ENCODE data around the gene AMPD2. TPM values are rescaled to one million over a fixed set of nuclear protein-coding genes. Genes with fewer than 3 reads are reported as not detected.
"Not testable (repeated sequence)": the region's sequence is repeated elsewhere in the genome, so short reads cannot be mapped to it uniquely, and the experiment has no call there.

AMPD2 gene
- polyA plus RNA-seq, 10 donors = 26.0 to 41.4 (median 34.1) TPM

- DNase-seq = no peak
Measured at GRCh38 chr1:109671067-109671466, 51.4 kb downstream of the AMPD2 start.

GRCh38 chr1:109673861-109674260 lies 54.2 kb downstream of the AMPD2 start:
- DNase-seq = not testable (repeated sequence)

GRCh38 chr1:109676683-109677381 lies 57.2 kb downstream of the AMPD2 start:
- DNase-seq = not testable (repeated sequence)

- no peak for DNase-seq
Measured at GRCh38 chr1:109677459-109677858, 57.8 kb downstream of the AMPD2 start.

GRCh38 chr1:109678637-109679036 lies 59.0 kb downstream of the AMPD2 start:
- not testable (repeated sequence) for DNase-seq

Other genes with a start within 250 kb of the AMPD2 start
- gene SORT1, start 221.9 kb upstream of the AMPD2 start, polyA plus RNA-seq (ENCODE audit: insufficient read length in 10 of 10) = 10 to 100 TPM; 21.9 to 45.5 (median 25.6) TPM
- 10 to 100 TPM; 61.8 to 90.0 (median 69.1) TPM for gene PSMA5, start 193.4 kb upstream of the AMPD2 start, polyA plus RNA-seq (ENCODE audit: insufficient read length in 10 of 10)
- 100 to 1,000 TPM in 9 of 10 donors, 10 to 100 TPM in 1; 90.2 to 305 (median 215) TPM for gene SYPL2, start 153.3 kb upstream of the AMPD2 start, polyA plus RNA-seq (ENCODE audit: insufficient read length in 10 of 10)
- 10 to 100 TPM; 11.8 to 32.9 (median 20.8) TPM for gene ATXN7L2, start 135.9 kb upstream of the AMPD2 start, polyA plus RNA-seq (ENCODE audit: insufficient read length in 10 of 10)
- 10 to 100 TPM in 4 of 10 donors, 1 to 10 TPM in 6; 6.2 to 12.4 (median 9.2) TPM for gene CYB561D1, start 125.7 kb upstream of the AMPD2 start, polyA plus RNA-seq (ENCODE audit: insufficient read length in 10 of 10)
- 10 to 100 TPM in 6 of 10 donors, 1 to 10 TPM in 4; 8.8 to 16.9 (median 10.7) TPM for gene AMIGO1, start 110.1 kb upstream of the AMPD2 start, polyA plus RNA-seq (ENCODE audit: insufficient read length in 10 of 10)
- 1 to 10 TPM in 9 of 10 donors, under 1 TPM in 1; 0.95 to 2.4 (median 1.6) TPM for gene GPR61, start 80.0 kb upstream of the AMPD2 start, polyA plus RNA-seq (ENCODE audit: insufficient read length in 10 of 10)
- gene GNAI3, start 71.2 kb upstream of the AMPD2 start, polyA plus RNA-seq (ENCODE audit: insufficient read length in 10 of 10) = 1 to 10 TPM; 6.7 to 9.7 (median 8.2) TPM
- under 1 TPM in 1 of 10 donors, not detected in 9; 0.19 TPM for gene GNAT2, start 221 bp upstream of the AMPD2 start, polyA plus RNA-seq (ENCODE audit: insufficient read length in 10 of 10)
- 10 to 100 TPM; 12.9 to 25.9 (median 20.7) TPM for gene GSTM4, start 36.3 kb downstream of the AMPD2 start, polyA plus RNA-seq (ENCODE audit: insufficient read length in 10 of 10)
- gene GSTM2, start 48.2 kb downstream of the AMPD2 start, polyA plus RNA-seq (ENCODE audit: insufficient read length in 10 of 10) = 100 to 1,000 TPM; 118 to 193 (median 154) TPM
- gene GSTM1, start 68.0 kb downstream of the AMPD2 start, polyA plus RNA-seq (ENCODE audit: insufficient read length in 10 of 10) = 10 to 100 TPM in 4 of 10 donors, 1 to 10 TPM in 2, under 1 TPM in 3, not detected in 1; 0.28 to 59.1 (median 1.2) TPM
- 10 to 100 TPM in 7 of 10 donors, 1 to 10 TPM in 3; 7.3 to 42.1 (median 13.7) TPM for gene GSTM5, start 92.4 kb downstream of the AMPD2 start, polyA plus RNA-seq (ENCODE audit: insufficient read length in 10 of 10)
- gene GSTM3, start 121.2 kb downstream of the AMPD2 start, polyA plus RNA-seq (ENCODE audit: insufficient read length in 10 of 10) = 10 to 100 TPM; 33.5 to 57.6 (median 43.2) TPM
- under 1 TPM in 1 of 10 donors, not detected in 9; 0.19 TPM for gene EPS8L3, start 144.1 kb downstream of the AMPD2 start, polyA plus RNA-seq (ENCODE audit: insufficient read length in 10 of 10)